Stomach (tissue), 9 donors: ENCODE measurements around the gene MRPL54. TPM values are rescaled to one million over a fixed set of nuclear protein-coding genes. Genes with fewer than 3 reads are reported as not detected.
"Not testable (repeated sequence)": the region's sequence is repeated elsewhere in the genome, so short reads cannot be mapped to it uniquely, and the experiment has no call there.

Experiments used
- DNase-seq, 2 donors: peaks; one replicate each; pipeline versions ENCODE4 v3.0.0 to v3.0.0-alpha.2; 2013 to 2019
- H3K27ac ChIP-seq, 5 donors: fragments of 200-600 bp in 4 of 5; sonication (generic) in 4 of 5; one replicate each; pipeline ENCODE4 v1.5.1; 2013 to 2019; ENCODE audit warnings: mild to moderate bottlenecking in 1 of 5, moderate library complexity in 1 of 5
- H3K27me3 ChIP-seq, 3 donors: fragments of 200-600 bp; sonication (generic); one replicate each; pipeline ENCODE4 v1.5.1; 2017 to 2019; ENCODE audit warnings: mixed run types in 1 of 3
- H3K36me3 ChIP-seq, 4 donors: fragments of 200-600 bp; sonication (generic); 1 replicate in 3 of 4; 2 replicates in 1 of 4; pipeline ENCODE4 v1.5.1; 2016 to 2019
- H3K4me1 ChIP-seq, 4 donors: fragments of 200-600 bp; sonication (generic); one replicate each; pipeline ENCODE4 v1.5.1; 2016 to 2019
- H3K4me3 ChIP-seq, 4 donors: fragments of 200-600 bp; sonication (generic) in 3 of 4; one replicate each; pipeline ENCODE4 v1.5.1; 2016 to 2019; ENCODE audit warnings: mild to moderate bottlenecking in 1 of 4
- H3K9me3 ChIP-seq, 4 donors: fragments of 200-600 bp; sonication (generic); one replicate each; pipeline ENCODE4 v1.5.1; 2016 to 2019
- CTCF ChIP-seq, 7 experiments: fragments of 450-650 bp in 4 of 7; fragments of 200-600 bp in 3 of 7; sonication (generic) in 3 of 7; IDR thresholded peaks; one replicate each; pipeline ENCODE4 v1.5.1; 2016 to 2019; ENCODE audit warnings: antibody characterized with exemption in 7 of 7, control low read depth in 2 of 7, mild to moderate bottlenecking in 1 of 7
- EP300 ChIP-seq: sonication (generic); formaldehyde crosslinking; IDR thresholded peaks from one replicate; pipeline ENCODE4 v1.6.1; 2017; ENCODE audit warnings: antibody characterized with exemption
- POLR2A ChIP-seq, 4 donors: fragments of 450-650 bp; IDR thresholded peaks; one replicate each; pipeline ENCODE4 v1.6.1; 2016; ENCODE audit warnings: antibody characterized with exemption in 4 of 4, control low read depth in 2 of 4, mild to moderate bottlenecking in 1 of 4, moderate library complexity in 1 of 4
- POLR2AphosphoS5 ChIP-seq, 3 donors: sonication (generic); formaldehyde crosslinking; IDR thresholded peaks; one replicate each; pipeline ENCODE4 v1.6.1; 2016; ENCODE audit warnings: antibody characterized with exemption in 3 of 3
- WGBS, 5 donors: extraction: QIAGEN DNeasy Blood & Tissue Kit in 3 of 5; methylation state at CpG; one replicate each; pipeline versions ENCODE4 v1.1.5 to v1.1.7; 2013 to 2018; 5-methylcytosine and 5-hydroxymethylcytosine counted together
- intact Hi-C: fragments of 100-400 bp; cut with DNase I; formaldehyde crosslinking; loops from one replicate; pipeline ENCODE4 v1.15.1; 2023; ENCODE audit warnings: low total_unique reads
- polyA plus RNA-seq, 3 donors: library from polyadenylated mRNA; stranded (reverse); fragments of 200-250 nt; gene quantifications; one replicate each; pipeline ENCODE4 v1.2.3, GENCODE V29; 2013
- total RNA-seq, 5 donors: library from RNA; depleted of rRNA; stranded (reverse); fragments of >200 nt; gene quantifications; one replicate each; pipeline versions ENCODE4 v1.1.0 to v1.2.3, GENCODE V29; 2014 to 2016
- donor health status: healthy with polysubstance abuse.
- donor health status: Bipolar disorder and iron deficiency.
- donor health status: healthy.

MRPL54 gene
- total and polyA plus RNA-seq, 8 donors, result 15.2 to 221 (median 159) TPM

GRCh38 chr19:3809881-3810707 is 47.6 kb downstream of the MRPL54 start:
- TF ChIP-seq CTCF (IDR thresholded peaks at IDR 0.05) (no peak), EP300 (no peak)
- no peaks in the 10 kb centered on the region for H3K36me3 ChIP-seq
- intact Hi-C loops, result no loop called here
- no peak overlapping the region for H3K4me3 ChIP-seq
- H3K27ac ChIP-seq, result peak overlapping the region in 1 of 5 donors; percentile 26
- H3K4me1 ChIP-seq, result peaks cover 0 to 24% (median 8%) of the 10 kb centered on the region in 4 donors
- WGBS, 5 donors, result 43 to 74% (median 63%) methylated on average over 9 to 26 of the region's 26 CpGs
- peaks cover 0 to 15% (median 0%) of the 10 kb centered on the region in 3 donors for H3K27me3 ChIP-seq
- H3K9me3 ChIP-seq, result no peaks in the 10 kb centered on the region
- no peak for DNase-seq

GRCh38 chr19:3810708-3811355 is 48.4 kb downstream of the MRPL54 start:
- peaks cover 0 to 15% (median 0%) of the 10 kb centered on the region in 3 donors for H3K27me3 ChIP-seq
- no peak overlapping the region for H3K4me3 ChIP-seq
- no peak for TF ChIP-seq EP300
- TF ChIP-seq CTCF (IDR thresholded peaks at IDR 0.05), result no peak
- TF ChIP-seq POLR2A (IDR thresholded peaks at IDR 0.05), result no peak
- no peak for TF ChIP-seq POLR2AphosphoS5 (IDR thresholded peaks at IDR 0.05)
- no peaks in the 10 kb centered on the region for H3K36me3 ChIP-seq
- intact Hi-C loops, result no loop called here
- peak overlapping the region in 1 of 5 donors; percentile 26 for H3K27ac ChIP-seq
- H3K4me1 ChIP-seq, result peaks cover 0 to 24% (median 8%) of the 10 kb centered on the region in 4 donors
- H3K9me3 ChIP-seq, result no peaks in the 10 kb centered on the region
- DNase-seq, result no peak
- 75 to 87% (median 80%) methylated on average over 23 to 38 of the region's 38 CpGs for WGBS, 5 donors

- Histone ChIP-seq H3K4me3 (no peak overlapping the region), H3K36me3 (no peaks in the 10 kb centered on the region), H3K4me1 (peaks cover 0 to 26% (median 8%) of the 10 kb centered on the region in 4 donors), H3K9me3 (no peaks in the 10 kb centered on the region), H3K27ac (peak overlapping the region in 4 of 5 donors; percentile 14 to 70 (median 46)), H3K27me3 (peaks cover 0 to 15% (median 0%) of the 10 kb centered on the region in 3 donors)
- 71 to 84% (median 76%) methylated on average over 10 to 22 of the region's 22 CpGs for WGBS, 5 donors
- TF ChIP-seq POLR2AphosphoS5 (IDR thresholded peaks at IDR 0.05) (no peak), POLR2A (IDR thresholded peaks at IDR 0.05) (no peak), EP300 (no peak), CTCF (IDR thresholded peaks at IDR 0.05) (no peak)
- intact Hi-C loops, result no loop called here
- DNase-seq, result no peak
Observed at GRCh38 chr19:3813473-3814392, 51.3 kb downstream of the MRPL54 start.

GRCh38 chr19:3814648-3815047 is 52.2 kb downstream of the MRPL54 start:
- H3K27ac ChIP-seq, result no peak overlapping the region
- intact Hi-C loops, result no loop called here
- no peaks in the 10 kb centered on the region for H3K9me3 ChIP-seq

GRCh38 chr19:3816148-3816547 is 53.7 kb downstream of the MRPL54 start:
- WGBS, 5 donors, result 89 to 96% (median 93%) methylated on average over 9 of the region's 9 CpGs
- intact Hi-C loops, H3K27me3 ChIP-seq, H3K4me3 ChIP-seq, H3K36me3 ChIP-seq, H3K27ac ChIP-seq, DNase-seq, H3K9me3 ChIP-seq: not testable (repeated sequence)
- H3K4me1 ChIP-seq, result peaks cover 0 to 31% (median 8%) of the 10 kb centered on the region in 4 donors

More at GRCh38 chr19:3814648-3815047, 52.2 kb downstream of the MRPL54 start:
- H3K36me3 ChIP-seq, result no peaks in the 10 kb centered on the region
- TF ChIP-seq POLR2AphosphoS5 (IDR thresholded peaks at IDR 0.05), result no peak
- TF ChIP-seq CTCF (IDR thresholded peaks at IDR 0.05), result no peak
- TF ChIP-seq EP300, result no peak
- no peak for TF ChIP-seq POLR2A (IDR thresholded peaks at IDR 0.05)
- H3K4me3 ChIP-seq, result no peak overlapping the region
- no peak for DNase-seq
- peaks cover 0 to 32% (median 8%) of the 10 kb centered on the region in 4 donors for H3K4me1 ChIP-seq
- peaks cover 0 to 18% (median 0%) of the 10 kb centered on the region in 3 donors for H3K27me3 ChIP-seq
- WGBS, 5 donors, result 84 to 94% (median 90%) methylated on average over 4 of the region's 4 CpGs
